GM12875 (cell line): Measurements from ENCODE around the gene PNKD.

Experiments used
- H3K4me3 ChIP-seq: one replicate; pipeline ENCODE4 v1.5.1; 2011; ENCODE audit warnings: low read depth, low read length, control low read depth
- TF ChIP-seq, protein P1 (sequence below): IDR thresholded peaks from 2 replicates; pipeline ENCODE4 v1.5.1; 2011; ENCODE audit warnings: low read depth, mild to moderate bottlenecking, control low read depth, inconsistent platforms, low read length, moderate library complexity, borderline replicate concordance; ENCODE audit not compliant: insufficient read depth

The PNKD gene

DNA sequence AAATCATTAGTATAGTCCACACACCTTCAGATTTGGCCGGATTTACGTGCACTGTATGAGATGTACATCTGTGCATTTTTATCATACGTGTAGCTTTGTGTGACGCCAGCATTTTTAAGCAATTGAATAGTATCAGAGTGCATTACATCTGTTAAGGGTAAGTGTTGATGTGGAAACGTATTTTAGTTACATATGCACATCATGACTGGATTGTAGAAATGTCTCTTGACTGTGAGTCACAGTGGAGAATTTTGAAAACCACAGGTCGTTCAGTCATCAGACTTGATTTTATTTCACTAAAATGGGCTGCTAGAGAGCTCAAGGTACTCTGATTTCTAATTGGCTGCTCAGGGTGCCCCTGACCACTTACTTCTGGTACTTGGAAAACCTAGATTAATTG is 14.9 kb upstream of the PNKD start:
- H3K4me3 ChIP-seq = no peak overlapping the region
- TF ChIP-seq, protein P1, sequence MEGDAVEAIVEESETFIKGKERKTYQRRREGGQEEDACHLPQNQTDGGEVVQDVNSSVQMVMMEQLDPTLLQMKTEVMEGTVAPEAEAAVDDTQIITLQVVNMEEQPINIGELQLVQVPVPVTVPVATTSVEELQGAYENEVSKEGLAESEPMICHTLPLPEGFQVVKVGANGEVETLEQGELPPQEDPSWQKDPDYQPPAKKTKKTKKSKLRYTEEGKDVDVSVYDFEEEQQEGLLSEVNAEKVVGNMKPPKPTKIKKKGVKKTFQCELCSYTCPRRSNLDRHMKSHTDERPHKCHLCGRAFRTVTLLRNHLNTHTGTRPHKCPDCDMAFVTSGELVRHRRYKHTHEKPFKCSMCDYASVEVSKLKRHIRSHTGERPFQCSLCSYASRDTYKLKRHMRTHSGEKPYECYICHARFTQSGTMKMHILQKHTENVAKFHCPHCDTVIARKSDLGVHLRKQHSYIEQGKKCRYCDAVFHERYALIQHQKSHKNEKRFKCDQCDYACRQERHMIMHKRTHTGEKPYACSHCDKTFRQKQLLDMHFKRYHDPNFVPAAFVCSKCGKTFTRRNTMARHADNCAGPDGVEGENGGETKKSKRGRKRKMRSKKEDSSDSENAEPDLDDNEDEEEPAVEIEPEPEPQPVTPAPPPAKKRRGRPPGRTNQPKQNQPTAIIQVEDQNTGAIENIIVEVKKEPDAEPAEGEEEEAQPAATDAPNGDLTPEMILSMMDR = no peak

DNA sequence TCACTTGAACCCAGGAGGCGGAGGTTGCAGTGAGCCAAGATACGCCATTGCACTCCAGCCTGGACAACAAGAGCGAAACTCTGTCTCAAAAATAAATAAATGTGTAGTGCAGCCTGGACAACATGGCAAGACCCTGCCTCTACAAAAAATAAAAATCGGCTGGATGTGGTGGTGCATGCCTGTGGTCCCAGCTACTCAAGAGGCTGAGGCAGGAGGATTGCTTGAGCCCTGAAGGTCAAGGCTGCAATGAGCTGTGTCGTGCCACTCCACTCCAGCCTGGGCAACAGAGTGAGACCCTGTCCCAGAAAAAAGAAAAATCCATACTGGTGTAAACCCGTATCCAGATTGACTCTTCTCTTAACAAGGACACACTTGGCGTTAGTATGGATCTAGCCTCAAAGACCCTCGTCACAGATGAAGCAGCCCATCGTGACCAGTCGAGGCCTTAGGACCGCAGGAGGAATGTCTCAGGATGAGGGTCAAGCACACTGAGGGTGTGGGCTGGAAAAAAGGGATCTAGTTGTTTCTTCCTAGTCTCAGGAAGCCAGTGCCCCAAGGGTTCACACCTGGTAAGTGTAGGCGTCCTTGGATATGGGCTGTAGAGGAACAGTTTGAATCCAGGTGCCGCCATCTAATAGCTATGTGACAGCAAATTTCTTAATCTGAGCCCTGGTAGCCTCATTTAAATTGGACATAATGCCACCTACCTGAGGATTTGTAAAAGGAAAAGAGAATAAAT is 13.5 kb upstream of the PNKD start:
- TF ChIP-seq, protein P1 = no peak
- no peak overlapping the region for H3K4me3 ChIP-seq

DNA sequence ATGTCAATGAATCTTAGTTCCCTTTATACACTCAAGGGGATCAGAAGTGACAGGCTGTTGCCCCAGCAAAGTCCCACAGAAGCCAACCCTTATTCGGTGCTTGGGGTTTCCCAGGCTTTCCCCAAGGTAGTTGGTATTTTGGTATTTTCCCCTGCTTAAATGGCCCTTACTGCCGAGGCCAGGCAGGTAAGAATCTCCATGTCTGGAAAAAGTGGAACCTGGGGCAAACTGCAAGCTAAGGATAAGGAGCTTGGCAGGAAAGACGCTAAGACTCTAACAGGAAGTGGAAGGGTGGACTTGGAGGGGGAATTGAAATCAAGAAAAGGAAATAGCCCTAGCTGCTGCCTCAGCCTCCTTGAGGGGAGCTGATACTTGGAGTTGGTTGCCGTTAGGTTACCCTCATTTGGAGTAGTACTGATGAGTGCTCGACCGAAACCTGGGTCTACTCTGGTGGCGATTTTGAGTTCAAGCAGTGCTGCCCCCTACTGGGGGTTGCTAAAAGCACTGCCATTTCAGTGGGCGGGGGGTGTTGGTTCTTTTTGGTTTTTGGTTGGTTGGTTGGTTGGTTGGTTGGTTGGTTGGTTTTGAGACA is 12.8 kb upstream of the PNKD start:
- H3K4me3 ChIP-seq = no peak overlapping the region
- TF ChIP-seq, protein P1 = peak; percentile 86

DNA sequence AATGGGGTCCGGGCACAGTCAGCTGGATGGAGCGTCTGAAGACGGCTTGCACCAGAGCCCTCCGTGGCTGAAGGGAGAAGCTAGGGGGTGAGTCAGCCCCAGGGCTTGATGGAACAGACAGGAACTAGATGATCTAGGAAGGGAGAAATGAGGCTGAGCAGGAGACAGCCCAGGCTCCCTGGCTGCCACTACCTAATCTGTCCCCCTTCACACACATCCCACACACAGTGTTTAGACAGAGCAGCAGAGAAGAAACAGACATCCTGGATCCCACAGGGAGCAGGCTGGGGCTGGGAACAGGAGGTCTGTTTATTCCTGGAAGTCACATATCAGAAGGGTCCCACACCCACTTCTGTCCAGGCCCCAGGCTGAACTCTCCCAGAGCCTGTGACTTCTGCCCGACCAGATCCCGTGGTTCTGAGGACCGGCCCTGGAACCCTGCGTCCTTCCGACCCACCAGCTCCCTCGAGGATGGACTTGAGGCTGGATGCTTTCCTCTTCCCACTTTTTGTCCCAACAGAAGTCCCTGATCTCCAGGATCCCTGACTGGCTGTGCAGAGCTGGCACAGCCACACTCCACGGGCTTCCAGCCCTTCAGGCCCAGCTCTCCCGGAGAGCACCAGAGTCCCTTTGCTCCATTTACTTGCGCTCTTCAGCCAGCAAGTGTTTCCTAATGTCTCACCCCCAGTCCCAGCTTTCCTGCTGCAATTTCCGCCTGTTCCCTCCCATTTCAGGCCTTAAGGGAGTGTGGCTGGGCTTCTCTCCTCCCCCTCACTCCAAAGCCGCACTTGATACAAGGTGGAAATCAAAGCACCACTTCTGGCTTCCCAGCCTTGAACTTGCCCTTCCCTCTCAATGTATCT is 11.0 kb upstream of the PNKD start:
- TF ChIP-seq, protein P1 = no peak
- no peak overlapping the region for H3K4me3 ChIP-seq

DNA sequence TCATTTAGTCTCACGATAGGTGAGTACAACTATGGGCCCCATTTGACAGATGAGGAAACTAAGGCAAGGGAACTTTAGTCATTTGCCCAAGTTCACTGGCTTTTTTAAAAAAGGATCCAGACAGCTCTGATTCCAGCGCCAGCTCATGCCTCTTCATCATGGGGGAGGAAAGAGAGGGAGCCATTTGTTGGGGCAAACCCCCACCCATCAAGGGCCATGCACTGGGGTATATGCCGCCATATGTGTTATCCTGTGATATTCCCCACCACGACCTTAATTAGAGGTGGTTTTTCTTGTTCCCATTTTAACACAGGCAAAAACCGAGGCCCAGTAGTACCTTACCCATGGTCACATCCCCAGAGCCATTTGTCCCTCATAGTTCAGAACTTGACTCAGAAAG is 10.2 kb upstream of the PNKD start:
- TF ChIP-seq, protein P1 = no peak
- H3K4me3 ChIP-seq = no peak overlapping the region

DNA sequence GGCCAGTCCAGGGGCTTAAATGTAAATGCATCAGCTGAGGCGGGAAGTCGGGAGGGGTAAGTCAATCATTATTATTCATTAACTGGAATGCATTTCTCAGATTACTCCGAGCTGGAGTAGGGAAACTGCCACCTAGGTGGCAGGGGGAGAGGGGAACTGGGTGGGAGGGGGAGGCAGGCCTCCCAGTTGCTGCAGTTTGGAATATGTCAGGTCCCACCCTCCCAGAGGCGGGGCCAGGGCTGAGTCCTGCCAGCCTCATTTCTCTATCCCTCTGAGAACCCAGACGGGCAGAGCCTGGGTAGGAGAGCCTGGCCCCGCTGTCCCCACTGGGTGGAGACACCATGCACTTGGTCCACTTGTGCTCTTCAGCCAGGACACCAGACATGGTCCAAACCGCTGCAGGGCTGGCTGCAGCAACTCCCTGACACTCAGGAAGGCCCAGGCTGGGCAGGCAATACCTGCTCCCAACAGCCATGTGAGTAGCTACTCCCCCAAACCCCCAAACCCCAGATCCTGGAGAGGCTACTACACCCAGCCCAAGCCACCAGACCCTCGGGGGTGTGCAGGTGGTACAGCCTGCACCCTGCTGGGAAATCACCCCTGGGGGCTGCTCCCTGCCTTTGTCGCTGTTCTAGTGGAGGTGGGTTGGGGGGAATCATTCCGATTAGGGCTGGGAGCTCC is 9.4 kb upstream of the PNKD start, which contains the start of gene GPBAR1:
TSS of gene GPBAR1 (plus strand) at position 274 of the 681 bp plus-strand sequence. CDS start 1,710 bp downstream, outside the sequence.
- TF ChIP-seq, protein P1 = no peak
- H3K4me3 ChIP-seq = no peak within 1 kb of the TSS
